ENCODE data around the gene CD247. TPM values are rescaled to one million over a fixed set of nuclear protein-coding genes. Genes with fewer than 3 reads are reported as not detected.

Gene CD247
- total RNA-seq, 1 experiment from 2014 or later = 0.44 TPM

- ChIA-PET POLR2A (no interaction called here), CTCF (no interaction called here)
- H3K27me3 ChIP-seq (ENCODE audit: control insufficient read depth, insufficient read depth, low read length) = no peaks in the 10 kb centered on the region
- in situ Hi-C loops (cut with HindIII; ENCODE audit: low pct_unique_long_range_greater_than_20kb, low sequenced_read_pairs) (no loop called here), intact Hi-C loops (cut with micrococcal nuclease; ENCODE audit: unreplicated experiment) (loop anchor here (5.0 to 10.0 kb wide), 2 partner anchors 132 to 136 kb away; no protein-coding TSS in a partner anchor)
- H3K9me3 ChIP-seq (ENCODE audit: control insufficient read depth, insufficient read depth, low read depth, low read length) = no peaks in the 10 kb centered on the region
- no peak overlapping the region for H3K4me3 ChIP-seq (ENCODE audit: low read depth in 2 of 2, low read length in 2 of 2)
- TF ChIP-seq REST (IDR thresholded peaks at IDR 0.05; ENCODE audit: insufficient read depth in 1 of 2, low read depth in 2 of 2, low read length in 1 of 2) = no peak
- TF ChIP-seq SIN3A (IDR thresholded peaks at IDR 0.05; ENCODE audit: borderline replicate concordance, insufficient read depth, low read depth, low read length) = no peak
- H3K36me3 ChIP-seq (ENCODE audit: control insufficient read depth, insufficient read depth, low read length) = peaks cover 7% of the 10 kb centered on the region
- ATAC-seq (no peak), DNase-seq (ENCODE audit: low read depth, low spot score) (no peak)
- H3K4me1 ChIP-seq (ENCODE audit: control insufficient read depth, insufficient read depth, low read length) = no peaks in the 10 kb centered on the region
- BruUV-seq (replicated peaks) = no TSS peak
- no peak overlapping the region for H3K27ac ChIP-seq (ENCODE audit: low read length)
Measured at GRCh38 chr1:167400359-167400953, 117.9 kb downstream of the CD247 start.

GRCh38 chr1:167392200-167392696 lies 126.1 kb downstream of the CD247 start:
- Histone ChIP-seq H3K36me3 (ENCODE audit: control insufficient read depth, insufficient read depth, low read length) (no peaks in the 10 kb centered on the region; the same call in 1 of the 2 replicates), H3K9me3 (ENCODE audit: control insufficient read depth, insufficient read depth, low read depth, low read length) (no peaks in the 10 kb centered on the region), H3K27me3 (ENCODE audit: control insufficient read depth, insufficient read depth, low read length) (no peaks in the 10 kb centered on the region), H3K27ac (ENCODE audit: low read length) (no peak overlapping the region), H3K4me1 (ENCODE audit: control insufficient read depth, insufficient read depth, low read length) (no peaks in the 10 kb centered on the region), H3K4me3 (ENCODE audit: low read depth in 2 of 2, low read length in 2 of 2) (no peak overlapping the region)
- BruUV-seq (replicated peaks) = no TSS peak
- POLR2A ChIA-PET = interaction anchor here (0.6 kb wide), 1 partner anchor 1583 kb away, joined by 5 read pairs; no protein-coding TSS in a partner anchor
- no peak for DNase-seq (ENCODE audit: low read depth, low spot score)
- intact Hi-C loops (cut with micrococcal nuclease; ENCODE audit: unreplicated experiment) (no loop called here), in situ Hi-C loops (cut with HindIII; ENCODE audit: low pct_unique_long_range_greater_than_20kb, low sequenced_read_pairs) (no loop called here)
- CTCF ChIA-PET = interaction anchor here (0.8 kb wide), 1 partner anchor 10 kb away, joined by 7 read pairs; no protein-coding TSS in a partner anchor
- TF ChIP-seq REST (IDR thresholded peaks at IDR 0.05; ENCODE audit: insufficient read depth in 1 of 2, low read depth in 2 of 2, low read length in 1 of 2) = no peak
- TF ChIP-seq POLR2AphosphoS5 (IDR thresholded peaks at IDR 0.05; ENCODE audit: low read depth, low read length) = no peak
- no peak for ATAC-seq

GRCh38 chr1:167388976-167389375 lies 129.4 kb downstream of the CD247 start:
- no peaks in the 10 kb centered on the region for H3K9me3 ChIP-seq (ENCODE audit: control insufficient read depth, insufficient read depth, low read depth, low read length)
- ATAC-seq = no peak
- ChIA-PET CTCF (no interaction called here), POLR2A (no interaction called here)
- TF ChIP-seq CTCF (IDR thresholded peaks at IDR 0.05) (no peak), SIN3A (IDR thresholded peaks at IDR 0.05; ENCODE audit: borderline replicate concordance, insufficient read depth, low read depth, low read length) (no peak), REST (IDR thresholded peaks at IDR 0.05; ENCODE audit: insufficient read depth in 1 of 2, low read depth in 2 of 2, low read length in 1 of 2) (no peak), TCF7L2 (IDR thresholded peaks at IDR 0.05; ENCODE audit: low read depth, low read length) (no peak), POLR2AphosphoS5 (IDR thresholded peaks at IDR 0.05; ENCODE audit: low read depth, low read length) (no peak)
- DNase-seq (ENCODE audit: low read depth, low spot score) = no peak
- intact Hi-C loops (cut with micrococcal nuclease; ENCODE audit: unreplicated experiment) (loop anchor here (5.0 kb wide), 1 partner anchor 62 kb away; no protein-coding TSS in a partner anchor), in situ Hi-C loops (cut with HindIII; ENCODE audit: low pct_unique_long_range_greater_than_20kb, low sequenced_read_pairs) (no loop called here)
- H3K36me3 ChIP-seq (ENCODE audit: control insufficient read depth, insufficient read depth, low read length) = no peaks in the 10 kb centered on the region; the same call in 1 of the 2 replicates
- no peak overlapping the region for H3K27ac ChIP-seq (ENCODE audit: low read length)
- H3K4me1 ChIP-seq (ENCODE audit: control insufficient read depth, insufficient read depth, low read length) = no peaks in the 10 kb centered on the region
- no peak overlapping the region for H3K4me3 ChIP-seq (ENCODE audit: low read depth in 2 of 2, low read length in 2 of 2)
- no TSS peak for BruUV-seq (replicated peaks)
- no peaks in the 10 kb centered on the region for H3K27me3 ChIP-seq (ENCODE audit: control insufficient read depth, insufficient read depth, low read length)

All from Panc1 (cell line).